Kidney (tissue), 14 donors: ENCODE results near the gene ARPP21. TPM values are rescaled to one million over a fixed set of nuclear protein-coding genes. Genes with fewer than 3 reads are reported as not detected.
A peak's percentile ranks its signal among the peaks of the same experiment; 100 is the strongest.

Experiments used
- DNase-seq, 5 donors: peaks; one replicate each; pipeline ENCODE4 v3.0.0-alpha.2; 2013 to 2020
- FAIRE-seq: peaks from 2 replicates; lab custom pipeline; 2012; peaks lifted over from hg19 to GRCh38; lab: Jason Lieb, UNC
- H3K27ac ChIP-seq, 2 donors: one replicate each; pipeline ENCODE4 v1.7.0; 2013; ENCODE audit warnings: low read depth in 2 of 2, low read length in 2 of 2, inconsistent platforms in 1 of 2
- H3K27me3 ChIP-seq: one replicate; pipeline ENCODE4 v1.7.1; 2013; ENCODE audit warnings: low read length, inconsistent platforms; ENCODE audit not compliant: control insufficient read depth, insufficient read depth
- H3K36me3 ChIP-seq, 3 donors: one replicate each; pipeline versions ENCODE4 v1.7.0 to v1.7.1; 2013; ENCODE audit warnings: low read length in 3 of 3, control low read depth in 1 of 3, inconsistent platforms in 1 of 3; ENCODE audit not compliant: insufficient read depth in 3 of 3, control insufficient read depth in 2 of 3
- H3K4me1 ChIP-seq, 3 donors: one replicate each; pipeline versions ENCODE4 v1.7.0 to v1.7.1; 2013; ENCODE audit warnings: low read length in 3 of 3, inconsistent platforms in 1 of 3, low read depth in 1 of 3; ENCODE audit not compliant: control insufficient read depth in 2 of 3, insufficient read depth in 2 of 3
- H3K4me3 ChIP-seq, 3 donors: one replicate each; pipeline versions ENCODE4 v1.7.0 to v1.8.1; 2013; ENCODE audit warnings: low read length in 3 of 3, control low read depth in 1 of 3, inconsistent platforms in 1 of 3
- H3K9ac ChIP-seq, 3 donors: one replicate each; pipeline versions ENCODE4 v1.7.0 to v1.7.1; 2013; ENCODE audit warnings: low read length in 3 of 3, control low read depth in 1 of 3, inconsistent platforms in 1 of 3
- H3K9me3 ChIP-seq, 3 donors: one replicate each; pipeline versions ENCODE4 v1.7.0 to v1.7.1; 2013; ENCODE audit warnings: low read length in 3 of 3, control low read depth in 1 of 3, inconsistent platforms in 1 of 3; ENCODE audit not compliant: control insufficient read depth in 2 of 3, insufficient read depth in 1 of 3
- intact Hi-C: fragments of 100-400 bp; cut with DNase I; formaldehyde crosslinking; loops from one replicate; pipeline ENCODE4 v1.11.1; 2022
- polyA plus RNA-seq: library from polyadenylated mRNA; stranded (reverse); fragments of 350-450 nt; fragmentation: Illumina TruSeq; extraction: RNeasy Lipid Tissue Mini Kit (QIAGEN cat#74804); gene quantifications from one replicate; pipeline ENCODE4 v1.2.3, GENCODE V29; 2014; ENCODE audit warnings: low read depth, low replicate concordance; ENCODE audit not compliant: insufficient read depth
- total RNA-seq: library from RNA; stranded (reverse); fragmentation: NEBNext Ultra II Directional; extraction: Animal tissue kit (Norgen Biotek cat#: 25700); gene quantifications from one replicate; pipeline ENCODE4 v1.2.1, GENCODE V29; 2021
- TF ChIP-seq, protein P1 (sequence below): IDR thresholded peaks from 3 replicates; pipeline ENCODE4 v1.5.1; 2012; ENCODE audit warnings: mild to moderate bottlenecking, moderate library complexity, borderline replicate concordance; ENCODE audit not compliant: insufficient read depth; ENCODE audit errors: extremely low read depth
- donor health status: control.
- donor health status: control.
- donor health status: control.
- donor health status: control.
- donor health status: control.
- donor health status: DM: yes; HTN: yes; CAD: no.
- donor health status: Normal renal cell carcinoma (clear cell type).

ARPP21 gene
- total and polyA plus RNA-seq, 2 donors from 2014 or later = 0.11 to 0.44 TPM

DNA sequence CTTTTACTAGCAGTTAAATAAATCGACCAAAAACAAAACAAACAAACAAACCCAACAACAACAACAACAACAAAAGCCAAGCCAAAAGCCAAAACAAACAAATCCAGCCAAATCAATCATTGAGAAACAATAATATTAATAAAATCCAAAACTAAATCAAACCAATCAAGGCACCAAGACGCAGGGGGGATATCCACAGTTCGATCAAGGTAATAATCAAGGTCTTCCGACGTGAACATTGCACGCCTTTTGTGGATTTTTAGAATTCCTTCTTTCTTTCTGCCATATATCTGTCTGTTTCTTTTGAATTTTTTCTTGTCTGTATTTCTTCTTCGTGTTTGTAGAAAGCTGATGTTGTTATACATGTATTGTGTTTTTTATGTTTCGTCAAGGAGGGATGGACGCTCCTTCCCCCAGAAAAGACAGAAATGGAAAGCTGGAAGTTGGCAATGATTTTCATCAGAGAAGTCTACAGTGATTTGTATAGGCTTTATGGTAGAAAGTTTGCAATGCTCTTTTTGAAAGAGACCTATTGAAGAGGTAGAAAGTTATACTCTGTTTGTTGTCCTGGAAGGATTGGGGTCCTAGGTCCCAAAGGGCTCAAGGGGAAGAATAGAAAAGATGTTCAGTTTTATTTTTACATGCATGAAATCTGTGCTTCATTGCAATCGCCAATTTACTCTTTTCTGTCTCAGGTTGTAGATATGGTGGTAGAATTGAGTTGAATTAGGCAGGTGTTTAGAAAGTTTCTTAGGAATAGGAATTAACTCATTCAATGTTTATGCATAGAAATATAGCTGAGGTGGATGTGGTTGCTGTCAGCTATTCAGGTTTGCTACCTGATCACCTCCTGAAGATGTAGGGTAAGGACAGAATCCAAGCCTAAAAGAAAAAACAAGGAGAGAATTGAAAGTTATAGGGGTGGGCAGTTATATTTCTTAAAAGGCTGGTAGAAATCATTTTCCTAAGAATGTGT is 1.2 kb downstream of the ARPP21 start:
- intact Hi-C loops = no loop called here
- H3K27me3 ChIP-seq = peaks cover 14% of the 10 kb centered on the region
- no peak for FAIRE-seq

DNA sequence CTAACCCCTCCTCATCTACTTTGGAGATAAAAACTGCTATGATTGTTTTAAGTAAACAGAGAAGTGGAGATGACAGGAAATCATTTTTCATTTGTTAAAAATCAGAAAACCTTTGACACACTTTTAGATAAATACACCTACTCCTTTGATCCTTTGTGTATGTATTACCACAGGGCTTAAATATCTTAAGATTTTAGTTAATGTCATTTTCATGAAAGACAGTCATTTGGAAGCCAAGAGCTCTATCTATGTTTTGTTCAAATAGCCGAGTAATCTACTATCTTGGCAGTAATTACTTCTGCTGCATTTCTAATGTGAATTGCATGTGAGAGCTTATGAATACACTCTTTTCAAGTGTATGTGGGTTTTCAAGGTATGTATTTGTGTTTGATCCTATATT is 2.0 kb downstream of the ARPP21 start:
- H3K4me1 ChIP-seq = peaks cover 0 to 5% (median 3%) of the 10 kb centered on the region in 3 donors
- DNase-seq (no peak), FAIRE-seq (no peak)
- no peak overlapping the region for H3K9ac ChIP-seq
- H3K9me3 ChIP-seq = no peaks in the 10 kb centered on the region
- H3K4me3 ChIP-seq = no peak overlapping the region
- no peaks in the 10 kb centered on the region for H3K36me3 ChIP-seq
- peaks cover 14% of the 10 kb centered on the region for H3K27me3 ChIP-seq
- TF ChIP-seq, protein P1, sequence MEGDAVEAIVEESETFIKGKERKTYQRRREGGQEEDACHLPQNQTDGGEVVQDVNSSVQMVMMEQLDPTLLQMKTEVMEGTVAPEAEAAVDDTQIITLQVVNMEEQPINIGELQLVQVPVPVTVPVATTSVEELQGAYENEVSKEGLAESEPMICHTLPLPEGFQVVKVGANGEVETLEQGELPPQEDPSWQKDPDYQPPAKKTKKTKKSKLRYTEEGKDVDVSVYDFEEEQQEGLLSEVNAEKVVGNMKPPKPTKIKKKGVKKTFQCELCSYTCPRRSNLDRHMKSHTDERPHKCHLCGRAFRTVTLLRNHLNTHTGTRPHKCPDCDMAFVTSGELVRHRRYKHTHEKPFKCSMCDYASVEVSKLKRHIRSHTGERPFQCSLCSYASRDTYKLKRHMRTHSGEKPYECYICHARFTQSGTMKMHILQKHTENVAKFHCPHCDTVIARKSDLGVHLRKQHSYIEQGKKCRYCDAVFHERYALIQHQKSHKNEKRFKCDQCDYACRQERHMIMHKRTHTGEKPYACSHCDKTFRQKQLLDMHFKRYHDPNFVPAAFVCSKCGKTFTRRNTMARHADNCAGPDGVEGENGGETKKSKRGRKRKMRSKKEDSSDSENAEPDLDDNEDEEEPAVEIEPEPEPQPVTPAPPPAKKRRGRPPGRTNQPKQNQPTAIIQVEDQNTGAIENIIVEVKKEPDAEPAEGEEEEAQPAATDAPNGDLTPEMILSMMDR = no peak
- H3K27ac ChIP-seq = no peak overlapping the region
- intact Hi-C loops = no loop called here

More for the DNA sequence above, 1.2 kb downstream of the ARPP21 start:
- Histone ChIP-seq H3K27ac (no peak overlapping the region), H3K4me3 (peak overlapping the region in 2 of 3 donors; percentile 9 to 73), H3K9me3 (no peaks in the 10 kb centered on the region), H3K4me1 (peaks cover 0 to 5% (median 3%) of the 10 kb centered on the region in 3 donors), H3K9ac (no peak overlapping the region), H3K36me3 (no peaks in the 10 kb centered on the region)
- DNase-seq = no peak
- TF ChIP-seq, protein P1 = no peak

DNA sequence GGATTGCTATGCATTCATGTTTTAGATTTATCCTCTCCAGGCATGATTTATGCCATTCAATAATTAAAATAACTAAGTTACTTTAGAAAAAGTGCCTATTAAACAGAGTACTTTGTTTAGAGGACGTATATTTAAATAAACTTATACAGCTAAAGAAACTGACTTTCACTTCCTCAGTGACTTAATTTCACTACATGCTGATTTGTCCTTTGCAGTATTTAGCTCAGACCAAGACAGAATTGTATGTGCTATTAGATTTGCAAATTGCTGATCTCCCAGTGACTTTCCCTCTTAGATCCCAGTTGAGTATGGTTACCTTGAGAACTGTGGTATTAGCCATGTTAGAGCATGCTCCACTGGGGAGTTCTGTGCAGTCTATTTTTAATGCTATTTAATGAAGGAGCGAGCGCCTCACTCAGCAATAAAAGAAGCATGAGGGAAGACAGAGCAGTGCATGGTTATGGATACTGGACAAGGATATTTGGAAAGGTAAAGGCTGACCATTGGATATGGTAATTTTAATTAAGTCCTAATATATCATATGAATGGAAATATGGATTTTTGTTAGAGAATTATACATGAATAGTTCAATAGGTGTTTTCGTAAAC is 2.7 kb downstream of the ARPP21 start:
- DNase-seq = no peak
- H3K4me3 ChIP-seq = no peak overlapping the region
- H3K4me1 ChIP-seq = peaks cover 0 to 5% (median 3%) of the 10 kb centered on the region in 3 donors
- H3K27me3 ChIP-seq = peaks cover 14% of the 10 kb centered on the region
- H3K27ac ChIP-seq = no peak overlapping the region
- intact Hi-C loops = no loop called here
- no peak for FAIRE-seq
- no peaks in the 10 kb centered on the region for H3K9me3 ChIP-seq
- TF ChIP-seq, protein P1 = no peak
- no peak overlapping the region for H3K9ac ChIP-seq
- no peaks in the 10 kb centered on the region for H3K36me3 ChIP-seq
